Lower leg skin (tissue), 3 donors: Measurements from ENCODE around the gene APLF.

Experiments
- CTCF ChIP-seq, 3 donors: fragments of 450-650 bp; IDR thresholded peaks; one replicate each; pipeline ENCODE4 v1.5.1; 2016; ENCODE audit warnings: antibody characterized with exemption in 3 of 3, mild to moderate bottlenecking in 3 of 3, moderate library complexity in 2 of 3
- POLR2A ChIP-seq, 2 donors: fragments of 450-650 bp; IDR thresholded peaks; one replicate each; pipeline ENCODE4 v1.6.1; 2016 to 2017; ENCODE audit warnings: antibody characterized with exemption in 2 of 2, mild to moderate bottlenecking in 1 of 2, moderate library complexity in 1 of 2

DNA sequence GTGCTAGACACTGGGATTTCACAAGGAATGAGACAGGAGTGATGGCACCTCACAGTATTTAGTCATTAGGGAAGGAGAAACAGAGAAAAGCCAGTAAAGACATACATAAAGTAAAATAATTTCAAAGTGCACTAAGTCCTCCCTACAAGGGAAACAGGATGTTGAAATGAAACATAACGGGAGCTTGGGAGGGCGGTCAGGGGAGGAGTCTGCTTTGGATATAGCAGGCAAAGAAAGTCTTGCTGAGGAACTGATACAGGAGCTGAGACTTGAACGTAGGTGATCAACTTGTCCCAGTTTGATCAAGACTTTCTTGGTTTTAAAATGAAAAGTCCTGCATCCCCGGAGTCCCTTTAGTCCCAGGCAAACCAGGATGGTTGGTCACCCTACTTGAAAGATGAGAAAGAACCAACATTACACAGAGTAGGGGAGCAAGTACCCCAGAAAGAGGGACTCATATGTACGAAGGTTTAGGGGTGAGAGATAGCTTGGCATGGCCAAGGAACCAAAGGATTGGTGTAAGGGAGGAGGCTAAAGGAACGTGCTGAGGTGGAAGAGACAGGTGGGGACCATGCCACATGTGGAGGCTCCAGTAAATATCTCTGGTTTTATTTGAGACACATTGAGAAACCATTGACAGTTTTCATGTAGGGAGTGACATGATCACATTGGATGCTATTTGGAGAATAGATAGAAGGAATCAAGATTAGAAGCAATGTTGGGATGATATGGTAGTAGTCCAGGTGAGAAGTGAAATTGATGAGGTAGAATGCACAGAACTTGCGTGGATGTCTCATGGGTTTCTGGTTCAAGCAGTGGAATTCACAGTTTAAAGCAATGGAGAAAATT lies 28.7 kb upstream of the APLF start:
- TF ChIP-seq CTCF (IDR thresholded peaks at IDR 0.05) (no peak), POLR2A (IDR thresholded peaks at IDR 0.05) (no peak)
